IMR-90 (cell line): ENCODE results near the gene NDUFB11. TPM values are rescaled to one million over a fixed set of nuclear protein-coding genes. Genes with fewer than 3 reads are reported as not detected.

Source experiments
- ATAC-seq: fragments of 200-7000 bp; cut with Tn5 transposase; 2 replicates; pipeline ENCODE4 v1.9.1; 2020; ENCODE audit warnings: low read depth, mild to moderate bottlenecking, moderate library complexity
- BruUV-seq: library from RNA; stranded (reverse); fragments of 400-500 nt; replicated peaks from 2 replicates; lab custom pipeline; 2021; lab: Mats Ljungman, UMichigan
- CTCF ChIA-PET: fragments of 300-600 bp; formaldehyde crosslinking; extraction: SDS; loops from one replicate; lab custom pipeline; 2021; ENCODE audit warnings: antibody characterized with exemption; lab: Yijun Ruan, JAX
- POLR2A ChIA-PET: fragments of 300-600 bp; sonication (Branson Sonifier 250); formaldehyde crosslinking; loops from one replicate; lab custom pipeline; 2022; ENCODE audit warnings: antibody characterized with exemption; ENCODE audit not compliant: unreplicated experiment; lab: Charles Lee
- DNase-seq: peaks from one replicate; pipeline ENCODE4 v3.0.0; 2013
- H2AFZ ChIP-seq: replicated peaks from 2 replicates; pipeline ENCODE3; 2013; ENCODE audit warnings: low read length, mild to moderate bottlenecking; ENCODE audit not compliant: poor library complexity
- H2AK5ac ChIP-seq: 2 replicates; pipeline ENCODE4 v1.6.1; 2013; ENCODE audit warnings: low read depth, low read length, inconsistent platforms
- H2AK9ac ChIP-seq: replicated peaks from 2 replicates; pipeline ENCODE3; 2013; ENCODE audit warnings: mild to moderate bottlenecking, low read depth, low read length, moderate library complexity; ENCODE audit not compliant: poor library complexity
- H2BK120ac ChIP-seq: 2 replicates; pipeline ENCODE4 v1.6.1; 2013; ENCODE audit warnings: low read depth, low read length, inconsistent platforms
- H2BK15ac ChIP-seq: 3 replicates; pipeline ENCODE4 v1.6.1; 2013; ENCODE audit warnings: low read depth, low read length, inconsistent platforms
- H2BK20ac ChIP-seq: 2 replicates; pipeline ENCODE4 v1.6.1; 2013; ENCODE audit warnings: low read depth, mild to moderate bottlenecking, inconsistent platforms, low read length, moderate library complexity
- H2BK5ac ChIP-seq: 2 replicates; pipeline ENCODE4 v1.6.1; 2013; ENCODE audit warnings: mild to moderate bottlenecking, low read depth, low read length, inconsistent platforms; ENCODE audit not compliant: poor library complexity, severe bottlenecking
- H3K14ac ChIP-seq: replicated peaks from 2 replicates; pipeline ENCODE4 v1.6.1; 2013; ENCODE audit warnings: low read depth, low read length, inconsistent platforms
- H3K18ac ChIP-seq: 2 replicates; pipeline ENCODE4 v1.6.1; 2013; ENCODE audit warnings: low read depth, low read length, control low read depth
- H3K23ac ChIP-seq: 2 replicates; pipeline ENCODE4 v1.6.1; 2013; ENCODE audit warnings: low read depth, low read length, inconsistent platforms
- H3K27ac ChIP-seq: 2 replicates; pipeline ENCODE4 v1.5.1; 2013; ENCODE audit warnings: mild to moderate bottlenecking, control low read depth, low read length; ENCODE audit not compliant: insufficient read depth
- H3K27me3 ChIP-seq: 2 replicates; pipeline ENCODE4 v1.6.1; 2013; ENCODE audit warnings: low read length; ENCODE audit not compliant: control insufficient read depth, insufficient read depth
- H3K36me3 ChIP-seq: 2 replicates; pipeline ENCODE4 v1.6.1; 2013; ENCODE audit warnings: low read length, mixed read lengths; ENCODE audit not compliant: control insufficient read depth, insufficient read depth
- H3K4ac ChIP-seq: 2 replicates; pipeline ENCODE4 v1.6.1; 2013; ENCODE audit warnings: low read depth, low read length, inconsistent platforms
- H3K4me1 ChIP-seq: 2 replicates; pipeline ENCODE4 v1.6.1; 2013; ENCODE audit warnings: low read length, mixed read lengths; ENCODE audit not compliant: control insufficient read depth, insufficient read depth
- H3K4me2 ChIP-seq: 2 replicates; pipeline ENCODE4 v1.6.1; 2013; ENCODE audit warnings: low read depth, mild to moderate bottlenecking, control low read depth, low read length, moderate library complexity
- H3K4me3 ChIP-seq: 2 replicates; pipeline ENCODE4 v1.5.1; 2013; ENCODE audit warnings: low read depth, mild to moderate bottlenecking, control low read depth, low read length, moderate library complexity; ENCODE audit not compliant: insufficient read depth
- H3K56ac ChIP-seq: 2 replicates; pipeline ENCODE4 v1.6.1; 2013; ENCODE audit warnings: low read length, inconsistent platforms; ENCODE audit not compliant: insufficient read depth; ENCODE audit errors: extremely low read depth
- H3K79me1 ChIP-seq, 2 experiments: 2 replicates each; pipeline ENCODE4 v1.6.1; 2013; ENCODE audit warnings: low read length in 2 of 2, inconsistent platforms in 1 of 2, low read depth in 1 of 2
- H3K9ac ChIP-seq: 2 replicates; pipeline ENCODE4 v1.6.1; 2013; ENCODE audit warnings: low read depth, low read length, control low read depth
- H3K9me1 ChIP-seq: 2 replicates; pipeline ENCODE4 v1.6.1; 2013; ENCODE audit warnings: low read length, inconsistent platforms; ENCODE audit not compliant: insufficient read depth
- H3K9me3 ChIP-seq: 2 replicates; pipeline ENCODE4 v1.6.1; 2013; ENCODE audit warnings: low read length; ENCODE audit not compliant: control insufficient read depth, insufficient read depth
- H4K20me1 ChIP-seq: 2 replicates; pipeline ENCODE4 v1.6.1; 2013; ENCODE audit warnings: low read length, inconsistent platforms; ENCODE audit not compliant: insufficient read depth
- H4K5ac ChIP-seq: 2 replicates; pipeline ENCODE4 v1.6.1; 2013; ENCODE audit warnings: mild to moderate bottlenecking, low read depth, low read length, control low read depth
- H4K8ac ChIP-seq, 2 experiments: 2 replicates each; pipeline ENCODE4 v1.6.1; 2013; ENCODE audit warnings: low read depth in 2 of 2, low read length in 2 of 2, control low read depth in 1 of 2, inconsistent platforms in 1 of 2
- H4K91ac ChIP-seq: 2 replicates; pipeline ENCODE4 v1.6.1; 2013; ENCODE audit warnings: low read depth, low read length, inconsistent platforms; ENCODE audit not compliant: insufficient read depth
- CEBPB ChIP-seq: IDR thresholded peaks from 2 replicates; pipeline ENCODE4 v1.6.1; 2012; ENCODE audit warnings: low read depth, low read length, improper control_type of control experiment
- CHD1 ChIP-seq: IDR thresholded peaks from 2 replicates; pipeline ENCODE4 v1.6.1; 2012; ENCODE audit warnings: low read depth, low read length, improper control_type of control experiment
- CTCF ChIP-seq: conservative IDR thresholded peaks from 2 replicates; pipeline ENCODE4 v1.5.1; 2012; ENCODE audit warnings: mild to moderate bottlenecking, low read depth, low read length, improper control_type of control experiment
- ELK1 ChIP-seq: fragments of 150-350 bp; IDR thresholded peaks from 2 replicates; pipeline ENCODE4 v1.6.1; 2016; ENCODE audit warnings: low read depth, mild to moderate bottlenecking, low read length, moderate library complexity, borderline replicate concordance
- FOS ChIP-seq: fragments of 150-350 bp; IDR thresholded peaks from 2 replicates; pipeline ENCODE4 v1.6.1; 2016; ENCODE audit warnings: low read depth, low read length
- MAFK ChIP-seq: IDR thresholded peaks from 2 replicates; pipeline ENCODE4 v1.6.1; 2012; ENCODE audit warnings: low read depth, low read length, improper control_type of control experiment
- MAZ ChIP-seq: IDR thresholded peaks from 2 replicates; pipeline ENCODE4 v1.6.1; 2012; ENCODE audit warnings: low read depth, mild to moderate bottlenecking, low read length, improper control_type of control experiment, moderate library complexity, borderline replicate concordance
- NFE2L2 ChIP-seq: fragments of 150-350 bp; IDR thresholded peaks from 2 replicates; pipeline ENCODE4 v1.6.1; 2016; ENCODE audit warnings: low read depth, mild to moderate bottlenecking, low read length
- RCOR1 ChIP-seq: IDR thresholded peaks from 2 replicates; pipeline ENCODE4 v1.6.1; 2012; ENCODE audit warnings: mild to moderate bottlenecking, low read length, improper control_type of control experiment; ENCODE audit not compliant: insufficient replicate concordance
- RFX5 ChIP-seq: IDR thresholded peaks from 2 replicates; pipeline ENCODE4 v1.8.0; 2012; ENCODE audit warnings: low read depth, mild to moderate bottlenecking, low read length, moderate library complexity
- SMC3 ChIP-seq: fragments of 150-350 bp; IDR thresholded peaks from 2 replicates; pipeline ENCODE4 v1.6.1; 2016; ENCODE audit warnings: low read depth, mild to moderate bottlenecking, antibody characterized with exemption, low read length, moderate library complexity
- USF2 ChIP-seq: fragments of 150-350 bp; IDR thresholded peaks from 2 replicates; pipeline ENCODE4 v1.6.1; 2017; ENCODE audit warnings: mild to moderate bottlenecking, antibody characterized with exemption, low read length, low read depth
- WGBS, 2 experiments: methylation state at CpG; one replicate each; pipeline versions ENCODE4 v1.1.5 to v1.1.7; 2013; ENCODE audit warnings: missing lambda C conversion rate in 2 of 2; ENCODE audit not compliant: insufficient read length in 1 of 2; ENCODE audit errors: extremely low coverage in 2 of 2; 5-methylcytosine and 5-hydroxymethylcytosine counted together
- dilution Hi-C: fragments of 300-500 bp; cut with HindIII; formaldehyde crosslinking; loops from one replicate; pipeline ENCODE4 v1.14.3; 2018; ENCODE audit warnings: low sequenced_read_pairs; ENCODE audit not compliant: unreplicated experiment
- in situ Hi-C: fragments of 300-500 bp; cut with MboI; formaldehyde crosslinking; loops from 3 replicates; pipeline ENCODE4 v1.14.3; 2019; ENCODE audit warnings: low sequenced_read_pairs, inconsistent platforms, mixed read lengths
- intact Hi-C: fragments of 100-400 bp; cut with micrococcal nuclease; formaldehyde crosslinking; loops from 2 replicates; pipeline ENCODE4 v1.10.0; 2022
- polyA plus RNA-seq, 3 experiments: library from polyadenylated mRNA; depleted of rRNA; stranded (reverse); fragments of >200 nt; gene quantifications; 2 replicates each; pipeline ENCODE4 v1.2.3, GENCODE V29; 2012; ENCODE audit warnings: low replicate concordance in 1 of 3
- total RNA-seq: library from RNA; depleted of rRNA; stranded (reverse); fragments of >200 nt; gene quantifications from 2 replicates; pipeline ENCODE4 v1.2.3, GENCODE V29; 2012

Gene NDUFB11
- total and polyA plus RNA-seq, 2 of the 4 experiments (the other 2 are of a cell fraction): 17.0 to 58.3 TPM

GRCh38 chrX:47179221-47179927, 34.9 kb upstream of the NDUFB11 start:
- H2AFZ ChIP-seq: no peak overlapping the region
- BruUV-seq: no TSS peak
- no peaks in the 10 kb centered on the region for H3K9me1 ChIP-seq
- no peak for TF ChIP-seq NFE2L2
- TF ChIP-seq CEBPB: no peak
- TF ChIP-seq USF2: no peak
- TF ChIP-seq MAZ: no peak
- no peak for TF ChIP-seq RFX5
- no peak for TF ChIP-seq ELK1
- no peak for TF ChIP-seq CTCF
- TF ChIP-seq MAFK: no peak
- no peak for TF ChIP-seq SMC3
- TF ChIP-seq CHD1: no peak
- TF ChIP-seq FOS: no peak
- no peak for TF ChIP-seq RCOR1
- no peak overlapping the region for H4K91ac ChIP-seq
- CTCF ChIA-PET: no interaction called here
- no peak overlapping the region for H2BK20ac ChIP-seq
- no peak overlapping the region for H3K4me2 ChIP-seq
- no peak overlapping the region for H3K4ac ChIP-seq
- no peaks in the 10 kb centered on the region for H3K4me1 ChIP-seq
- no peak overlapping the region for H3K9ac ChIP-seq
- DNase-seq (no peak), ATAC-seq (peak; percentile 53)
- peaks cover 21% of the 10 kb centered on the region; the same call in 1 of the 2 replicates for H3K27me3 ChIP-seq
- H2AK5ac ChIP-seq: no peak overlapping the region
- no peak overlapping the region for H3K23ac ChIP-seq
- no peak overlapping the region for H3K27ac ChIP-seq
- peaks cover 3% of the 10 kb centered on the region in 2 experiments; a peak in 1 of 4 replicates for H3K79me1 ChIP-seq
- 61% methylated on average over 8 of the region's 14 CpGs; no CpG with 5 or more reads in 1 of the 2 experiments for WGBS, 2 experiments
- H3K36me3 ChIP-seq: peaks cover 43% of the 10 kb centered on the region
- no peaks in the 10 kb centered on the region for H3K9me3 ChIP-seq
- in situ Hi-C loops (no loop called here), intact Hi-C loops (no loop called here), dilution Hi-C loops (no loop called here)
- H3K56ac ChIP-seq: no peak overlapping the region
- no peak overlapping the region for H2BK15ac ChIP-seq
- H2BK120ac ChIP-seq: no peak overlapping the region
- H3K4me3 ChIP-seq: no peak overlapping the region
- POLR2A ChIA-PET: no interaction called here
- no peak overlapping the region for H2BK5ac ChIP-seq
- H4K8ac ChIP-seq: no peak overlapping the region
- no peak overlapping the region for H3K14ac ChIP-seq
- peak overlapping the region; percentile 55 for H2AK9ac ChIP-seq
- H4K20me1 ChIP-seq: no peaks in the 10 kb centered on the region
- H3K18ac ChIP-seq: no peak overlapping the region
- H4K5ac ChIP-seq: no peak overlapping the region
